Smooth muscle cell (in vitro differentiated cells): ENCODE data around the gene RPP21. TPM values are rescaled to one million over a fixed set of nuclear protein-coding genes. Genes with fewer than 3 reads are reported as not detected.

Experiments used
- DNase-seq: peaks from one replicate; lab custom pipeline; 2025; ENCODE audit not compliant: unreplicated experiment; lab: John Stamatoyannopoulos, UW
- H2AFZ ChIP-seq: fragments of 200-600 bp; sonication (generic); 2 replicates; pipeline ENCODE4 v1.6.0; 2016; ENCODE audit warnings: antibody characterized with exemption, low read depth, mild to moderate bottlenecking
- H3F3A ChIP-seq: fragments of 200-600 bp; sonication (generic); 2 replicates; pipeline ENCODE4 v1.6.0; 2017; ENCODE audit warnings: antibody characterized with exemption, low read depth
- H3K27ac ChIP-seq: fragments of 200-600 bp; sonication (generic); 2 replicates; pipeline ENCODE4 v1.5.1; 2016; ENCODE audit warnings: low read depth, mild to moderate bottlenecking
- H3K27me3 ChIP-seq: fragments of 200-600 bp; sonication (generic); 2 replicates; pipeline ENCODE4 v1.6.1; 2016; ENCODE audit warnings: low read depth, mild to moderate bottlenecking
- H3K36me3 ChIP-seq: fragments of 200-600 bp; sonication (generic); 2 replicates; pipeline ENCODE4 v1.5.1; 2016; ENCODE audit warnings: low read depth
- H3K4me1 ChIP-seq: fragments of 200-600 bp; sonication (generic); 2 replicates; pipeline ENCODE4 v1.5.1; 2016; ENCODE audit warnings: low read depth
- H3K4me2 ChIP-seq: fragments of 200-600 bp; sonication (generic); 2 replicates; pipeline ENCODE4 v1.6.0; 2016; ENCODE audit warnings: mild to moderate bottlenecking
- H3K4me3 ChIP-seq: fragments of 200-600 bp; sonication (generic); 2 replicates; pipeline ENCODE4 v1.5.1; 2016; ENCODE audit warnings: mild to moderate bottlenecking
- H3K79me2 ChIP-seq: fragments of 200-600 bp; sonication (generic); 2 replicates; pipeline ENCODE4 v1.6.0; 2016; ENCODE audit warnings: low read depth, mild to moderate bottlenecking
- H3K9ac ChIP-seq: fragments of 200-600 bp; sonication (generic); 2 replicates; pipeline ENCODE4 v1.6.0; 2016; ENCODE audit warnings: low read depth
- H3K9me3 ChIP-seq: fragments of 200-600 bp; sonication (generic); replicated peaks from 2 replicates; pipeline ENCODE4 v1.5.1; 2016; ENCODE audit warnings: low read depth
- H4K20me1 ChIP-seq: fragments of 200-600 bp; sonication (generic); 2 replicates; pipeline ENCODE4 v1.6.0; 2016; ENCODE audit warnings: low read depth
- WGBS: methylation state at CpG from one replicate; pipeline ENCODE4 v1.1.7; 2016; ENCODE audit warnings: low lambda C conversion rate; 5-methylcytosine and 5-hydroxymethylcytosine counted together
- polyA plus RNA-seq: library from polyadenylated mRNA; unstranded; fragments of >200 nt; fragmentation: Nextera tagmentation; extraction: Ambion mirVana; gene quantifications from 2 replicates; pipeline ENCODE4 v1.2.1, GENCODE V29; 2016
- total RNA-seq: library from RNA; depleted of rRNA; stranded (reverse); fragments of >200 nt; gene quantifications from 2 replicates; pipeline ENCODE4 v1.2.3, GENCODE V29; 2014
- TF ChIP-seq, protein P1 (sequence below): fragments of 200-600 bp; sonication (generic); IDR thresholded peaks from 2 replicates; pipeline ENCODE4 v1.5.1; 2017; ENCODE audit warnings: borderline replicate concordance, mild to moderate bottlenecking, antibody characterized with exemption; ENCODE audit not compliant: insufficient read depth, poor library complexity, severe bottlenecking

Gene RPP21
- total RNA-seq: 66.3 and 67.1 TPM in 2 replicates
- 77.5 and 114 TPM in 2 replicates for polyA plus RNA-seq

DNA sequence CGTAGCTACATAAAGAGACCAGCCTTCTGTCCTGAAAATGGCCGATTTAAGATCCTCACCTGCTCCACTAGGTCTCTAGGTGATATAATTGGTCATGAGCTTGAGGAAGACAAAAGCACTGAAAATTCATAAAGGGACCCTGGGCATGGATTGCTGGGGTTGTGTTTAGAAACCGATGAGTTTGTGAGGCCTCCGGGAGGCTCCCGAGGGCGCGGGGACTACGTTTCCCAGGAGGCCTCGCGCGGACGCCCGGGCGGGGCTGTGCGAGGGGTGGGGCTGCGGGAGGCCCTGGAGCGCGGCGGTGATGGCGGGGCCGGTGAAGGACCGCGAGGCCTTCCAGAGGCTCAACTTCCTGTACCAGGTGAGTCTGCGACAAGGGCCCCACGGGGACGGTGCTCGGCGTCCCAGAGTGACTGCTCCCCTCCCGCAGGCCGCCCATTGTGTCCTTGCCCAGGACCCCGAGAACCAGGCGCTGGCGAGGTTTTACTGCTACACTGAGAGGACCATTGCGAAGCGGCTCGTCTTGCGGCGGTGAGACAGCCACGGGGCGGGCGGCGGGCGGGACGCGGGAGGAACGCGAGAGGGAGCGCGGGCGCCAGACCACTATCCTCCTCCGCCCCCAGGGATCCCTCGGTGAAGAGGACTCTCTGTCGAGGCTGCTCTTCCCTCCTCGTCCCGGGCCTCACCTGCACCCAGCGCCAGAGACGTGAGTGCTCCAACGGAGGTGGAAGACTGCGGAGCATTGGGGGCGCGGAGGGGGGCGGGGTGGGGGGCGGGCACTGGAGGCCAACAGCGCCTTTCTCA, at the start of gene RPP21:
Gene RPP21 (plus strand): TSS at position 289 of the 804 bp plus-strand sequence. CDS start 16 bp downstream, at position 305.
- Histone ChIP-seq H3K27me3 (no peaks in the 10 kb centered on the region), H3K4me3 (peak within 1 kb of the TSS; percentile 77), H3F3A (no peaks in the 10 kb centered on the region), H3K79me2 (no peaks in the 10 kb centered on the region), H3K27ac (peak within 1 kb of the TSS; percentile 42), H3K4me1 (no peaks in the 10 kb centered on the region), H2AFZ (peak within 1 kb of the TSS; percentile 71), H3K9ac (peak within 1 kb of the TSS; percentile 63), H3K36me3 (no peaks in the 10 kb centered on the region), H3K9me3 (no peaks in the 10 kb centered on the region), H4K20me1 (no peaks in the 10 kb centered on the region), H3K4me2 (peak within 1 kb of the TSS; percentile 84)
- TF ChIP-seq, protein P1, sequence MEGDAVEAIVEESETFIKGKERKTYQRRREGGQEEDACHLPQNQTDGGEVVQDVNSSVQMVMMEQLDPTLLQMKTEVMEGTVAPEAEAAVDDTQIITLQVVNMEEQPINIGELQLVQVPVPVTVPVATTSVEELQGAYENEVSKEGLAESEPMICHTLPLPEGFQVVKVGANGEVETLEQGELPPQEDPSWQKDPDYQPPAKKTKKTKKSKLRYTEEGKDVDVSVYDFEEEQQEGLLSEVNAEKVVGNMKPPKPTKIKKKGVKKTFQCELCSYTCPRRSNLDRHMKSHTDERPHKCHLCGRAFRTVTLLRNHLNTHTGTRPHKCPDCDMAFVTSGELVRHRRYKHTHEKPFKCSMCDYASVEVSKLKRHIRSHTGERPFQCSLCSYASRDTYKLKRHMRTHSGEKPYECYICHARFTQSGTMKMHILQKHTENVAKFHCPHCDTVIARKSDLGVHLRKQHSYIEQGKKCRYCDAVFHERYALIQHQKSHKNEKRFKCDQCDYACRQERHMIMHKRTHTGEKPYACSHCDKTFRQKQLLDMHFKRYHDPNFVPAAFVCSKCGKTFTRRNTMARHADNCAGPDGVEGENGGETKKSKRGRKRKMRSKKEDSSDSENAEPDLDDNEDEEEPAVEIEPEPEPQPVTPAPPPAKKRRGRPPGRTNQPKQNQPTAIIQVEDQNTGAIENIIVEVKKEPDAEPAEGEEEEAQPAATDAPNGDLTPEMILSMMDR: no peak
- peak; percentile 53 for DNase-seq
- WGBS: 4% methylated on average over 49 of the region's 64 CpGs

DNA sequence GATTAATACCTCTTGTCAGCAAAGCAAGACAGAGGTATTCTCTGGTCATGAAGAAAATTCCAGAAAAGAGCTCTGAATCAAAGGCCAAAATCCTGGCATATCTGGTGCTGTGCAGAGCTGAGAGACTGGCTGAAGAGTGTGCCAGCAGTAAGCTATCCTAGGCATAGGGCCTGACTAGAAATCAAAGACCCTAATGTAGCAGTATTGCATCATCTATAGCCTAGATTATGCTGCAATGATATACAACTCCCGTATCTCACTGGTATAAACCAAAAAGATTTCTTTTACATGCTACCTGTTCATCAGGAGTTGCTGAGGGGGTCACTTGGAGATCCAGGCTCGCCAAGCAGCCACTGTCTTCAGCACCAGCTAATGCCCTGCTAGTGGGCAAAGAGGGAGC, 49.1 kb upstream of the RPP21 start:
- Histone ChIP-seq H4K20me1 (peaks cover 11% of the 10 kb centered on the region), H3K9ac (no peak overlapping the region), H3K4me3 (no peak overlapping the region), H3K36me3 (peaks cover 36% of the 10 kb centered on the region), H3K4me2 (no peak overlapping the region), H3K9me3 (no peaks in the 10 kb centered on the region), H3K4me1 (no peaks in the 10 kb centered on the region), H3K27me3 (no peaks in the 10 kb centered on the region), H3F3A (no peaks in the 10 kb centered on the region), H2AFZ (no peak overlapping the region), H3K27ac (no peak overlapping the region), H3K79me2 (no peaks in the 10 kb centered on the region)
- TF ChIP-seq, protein P1: no peak
- DNase-seq: no peak
- WGBS: 100% methylated on average over 2 of the region's 2 CpGs

DNA sequence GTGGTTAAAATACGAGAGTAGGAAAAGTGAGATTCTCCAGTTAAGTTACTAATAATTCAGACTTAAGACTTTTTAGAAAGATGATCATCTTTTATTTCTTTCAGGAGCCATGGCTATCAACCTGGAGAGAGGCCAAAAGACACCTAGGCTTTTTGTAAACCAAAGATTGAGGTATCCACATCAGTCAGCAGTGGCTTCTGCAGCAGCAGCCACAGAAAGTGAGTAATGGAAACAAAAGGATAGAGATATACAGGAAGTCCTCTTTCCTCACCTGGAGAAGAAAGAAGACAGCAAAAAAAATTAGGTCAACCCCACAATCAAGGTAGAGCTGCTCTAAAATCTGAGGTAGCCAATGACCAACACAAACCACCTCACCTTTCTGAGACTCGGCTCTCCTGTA, 41.0 kb upstream of the RPP21 start:
- H3K36me3 ChIP-seq: peaks cover 11% of the 10 kb centered on the region
- DNase-seq: no peak
- H3K4me2 ChIP-seq: no peak overlapping the region
- no peak overlapping the region for H3K9ac ChIP-seq
- no peaks in the 10 kb centered on the region for H3K4me1 ChIP-seq
- H3K27me3 ChIP-seq: no peaks in the 10 kb centered on the region
- WGBS: 98% methylated on average over 2 of the region's 2 CpGs
- no peaks in the 10 kb centered on the region for H3F3A ChIP-seq
- H4K20me1 ChIP-seq: peaks cover 76% of the 10 kb centered on the region
- TF ChIP-seq, protein P1: no peak
- no peaks in the 10 kb centered on the region for H3K9me3 ChIP-seq
- H3K27ac ChIP-seq: no peak overlapping the region
- no peak overlapping the region for H3K4me3 ChIP-seq
- no peak overlapping the region for H2AFZ ChIP-seq
- peaks cover 44% of the 10 kb centered on the region for H3K79me2 ChIP-seq
